Mesendoderm (in vitro differentiated cells): ENCODE results near the gene IL1RL1. TPM values are rescaled to one million over a fixed set of nuclear protein-coding genes. Genes with fewer than 3 reads are reported as not detected.
A peak's percentile ranks its signal among the peaks of the same experiment; 100 is the strongest.

Experiments
- DNase-seq: peaks from one replicate; pipeline ENCODE4 v3.0.0; 2013
- H2AK5ac ChIP-seq: 2 replicates; pipeline ENCODE4 v1.6.1; 2013; ENCODE audit warnings: low read length, inconsistent platforms
- H2BK120ac ChIP-seq: 2 replicates; pipeline ENCODE4 v1.6.1; 2013; ENCODE audit warnings: low read depth, mild to moderate bottlenecking, low read length, moderate library complexity, mixed read lengths
- H2BK15ac ChIP-seq: replicated peaks from 2 replicates; pipeline ENCODE4 v1.6.1; 2013; ENCODE audit warnings: low read depth, mild to moderate bottlenecking, moderate library complexity
- H2BK5ac ChIP-seq: 2 replicates; pipeline ENCODE4 v1.6.1; 2013; ENCODE audit warnings: low read length, inconsistent platforms
- H3K18ac ChIP-seq: 2 replicates; pipeline ENCODE4 v1.6.1; 2013; ENCODE audit warnings: mild to moderate bottlenecking, low read length, mixed read lengths
- H3K23ac ChIP-seq: one replicate; pipeline ENCODE4 v1.6.1; 2013; ENCODE audit warnings: low read length
- H3K27ac ChIP-seq: 2 replicates; pipeline ENCODE4 v1.5.1; 2013; ENCODE audit warnings: low read depth, mild to moderate bottlenecking, inconsistent platforms, low read length, moderate library complexity
- H3K27me3 ChIP-seq: 2 replicates; pipeline ENCODE4 v1.6.1; 2013; ENCODE audit warnings: low read length, control low read depth, mild to moderate bottlenecking, inconsistent platforms; ENCODE audit not compliant: insufficient read depth, poor library complexity
- H3K36me3 ChIP-seq: 2 replicates; pipeline ENCODE4 v1.6.1; 2013; ENCODE audit warnings: low read length, inconsistent platforms; ENCODE audit not compliant: control insufficient read depth, insufficient read depth
- H3K4ac ChIP-seq: one replicate; pipeline ENCODE4 v1.6.1; 2013; ENCODE audit warnings: low read depth, mild to moderate bottlenecking, low read length, moderate library complexity
- H3K4me1 ChIP-seq: 2 replicates; pipeline ENCODE4 v1.6.1; 2013; ENCODE audit warnings: low read depth, low read length, inconsistent platforms; ENCODE audit not compliant: control insufficient read depth
- H3K4me2 ChIP-seq: 2 replicates; pipeline ENCODE4 v1.6.1; 2013; ENCODE audit warnings: low read length
- H3K4me3 ChIP-seq: 2 replicates; pipeline ENCODE4 v1.5.1; 2013; ENCODE audit warnings: mild to moderate bottlenecking, low read length
- H3K56ac ChIP-seq: one replicate; pipeline ENCODE4 v1.6.1; 2013; ENCODE audit warnings: low read length
- H3K79me1 ChIP-seq: 2 replicates; pipeline ENCODE4 v1.6.1; 2013; ENCODE audit warnings: low read length, inconsistent platforms
- H3K79me2 ChIP-seq: 2 replicates; pipeline ENCODE4 v1.6.1; 2013; ENCODE audit warnings: mild to moderate bottlenecking, low read length; ENCODE audit not compliant: control insufficient read depth, insufficient read depth
- H3K9ac ChIP-seq: 2 replicates; pipeline ENCODE4 v1.6.1; 2013; ENCODE audit warnings: low read length, inconsistent platforms
- H4K5ac ChIP-seq: one replicate; pipeline ENCODE4 v1.6.1; 2013; ENCODE audit warnings: low read length
- H4K8ac ChIP-seq: one replicate; pipeline ENCODE4 v1.6.1; 2013; ENCODE audit warnings: low read depth, mild to moderate bottlenecking, control low read depth, low read length, moderate library complexity
- WGBS: extraction: QIAGEN DNeasy Blood & Tissue Kit; methylation state at CpG from one replicate; pipeline ENCODE4 v1.1.7; 2013; ENCODE audit warnings: low lambda C conversion rate, missing lambda C conversion rate; ENCODE audit not compliant: insufficient coverage; ENCODE audit errors: extremely low coverage; 5-methylcytosine and 5-hydroxymethylcytosine counted together
- polyA plus RNA-seq, 2 experiments: library from polyadenylated mRNA; stranded (reverse); fragments of 200-250 nt; gene quantifications; one replicate each; pipeline ENCODE4 v1.2.3, GENCODE V29; 2013

Gene IL1RL1
- polyA plus RNA-seq (2013, experiment 1 of 2): 0.06 TPM
- polyA plus RNA-seq (2013, experiment 2 of 2): 0.03 TPM

DNA sequence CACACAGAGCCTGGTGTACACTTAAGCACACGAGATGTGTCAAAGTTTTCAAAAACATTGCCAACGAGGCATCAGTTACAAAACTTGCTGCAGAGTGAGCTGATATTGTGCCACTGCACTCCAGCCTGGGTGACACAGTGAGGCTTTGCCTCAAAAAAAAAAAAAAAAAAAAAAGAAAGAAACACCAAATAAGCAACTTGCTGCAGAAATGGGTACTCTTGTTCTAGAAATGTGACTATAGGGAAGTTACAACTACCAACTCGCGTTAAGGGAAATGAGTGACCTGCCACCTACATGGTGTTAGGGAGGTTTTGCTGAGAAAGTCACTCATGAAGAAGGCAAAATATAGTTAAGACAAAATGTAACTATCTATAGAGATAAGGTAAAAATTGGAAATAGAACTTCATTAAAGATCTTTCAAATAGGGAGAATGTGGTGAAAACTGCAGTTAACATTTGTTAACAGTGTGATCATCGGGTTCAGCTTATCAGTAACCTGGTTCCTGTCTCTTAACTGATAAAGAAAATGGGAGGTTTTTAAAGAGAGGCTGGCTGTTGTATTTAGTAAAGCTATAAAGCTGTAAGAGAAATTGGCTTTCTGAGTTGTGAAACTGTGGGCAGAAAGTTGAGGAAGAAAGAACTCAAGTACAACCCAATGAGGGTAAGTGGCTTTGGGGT is at the start of gene IL1RL1:
Gene IL1RL1, plus strand, starts transcription at position 600 of the 677 bp plus-strand sequence. CDS start 26,702 bp downstream, outside the sequence.
- no peak within 1 kb of the TSS for H4K8ac ChIP-seq
- no peak within 1 kb of the TSS for H4K5ac ChIP-seq
- no peaks in the 10 kb centered on the region for H3K79me1 ChIP-seq
- no CpG with 5 or more reads among the region's 5 CpGs for WGBS
- no peak within 1 kb of the TSS for H2BK15ac ChIP-seq
- no peak within 1 kb of the TSS for H3K27ac ChIP-seq
- no peak within 1 kb of the TSS for H2AK5ac ChIP-seq
- H3K27me3 ChIP-seq: no peaks in the 10 kb centered on the region
- no peak within 1 kb of the TSS for H2BK120ac ChIP-seq
- no peak within 1 kb of the TSS for H3K23ac ChIP-seq
- H3K4ac ChIP-seq: no peak within 1 kb of the TSS
- H3K79me2 ChIP-seq: no peaks in the 10 kb centered on the region
- no peaks in the 10 kb centered on the region for H3K36me3 ChIP-seq
- peaks cover 2% of the 10 kb centered on the region for H3K4me1 ChIP-seq
- H3K18ac ChIP-seq: no peak within 1 kb of the TSS
- H3K4me3 ChIP-seq: no peak within 1 kb of the TSS
- no peak within 1 kb of the TSS for H3K4me2 ChIP-seq
- H2BK5ac ChIP-seq: peak within 1 kb of the TSS; percentile 35
- DNase-seq: peak; percentile 50
- peak within 1 kb of the TSS; percentile 8 for H3K9ac ChIP-seq
- no peak within 1 kb of the TSS for H3K56ac ChIP-seq

GRCh38 chr2:102262216-102263129 is 48.9 kb upstream of the IL1RL1 start:
- Histone ChIP-seq H3K27me3 (no peaks in the 10 kb centered on the region), H2BK120ac (no peak overlapping the region), H3K4me1 (no peaks in the 10 kb centered on the region), H3K9ac (no peak overlapping the region), H3K27ac (no peak overlapping the region), H3K56ac (no peak overlapping the region), H4K5ac (no peak overlapping the region), H3K23ac (no peak overlapping the region), H2AK5ac (no peak overlapping the region), H3K79me1 (no peaks in the 10 kb centered on the region), H2BK5ac (no peak overlapping the region), H3K79me2 (no peaks in the 10 kb centered on the region), H3K18ac (no peak overlapping the region), H3K4me3 (no peak overlapping the region), H4K8ac (no peak overlapping the region), H2BK15ac (no peak overlapping the region), H3K36me3 (no peaks in the 10 kb centered on the region), H3K4me2 (no peak overlapping the region), H3K4ac (no peak overlapping the region)
- DNase-seq: no peak
- WGBS: no CpG with 5 or more reads among the region's 6 CpGs

DNA sequence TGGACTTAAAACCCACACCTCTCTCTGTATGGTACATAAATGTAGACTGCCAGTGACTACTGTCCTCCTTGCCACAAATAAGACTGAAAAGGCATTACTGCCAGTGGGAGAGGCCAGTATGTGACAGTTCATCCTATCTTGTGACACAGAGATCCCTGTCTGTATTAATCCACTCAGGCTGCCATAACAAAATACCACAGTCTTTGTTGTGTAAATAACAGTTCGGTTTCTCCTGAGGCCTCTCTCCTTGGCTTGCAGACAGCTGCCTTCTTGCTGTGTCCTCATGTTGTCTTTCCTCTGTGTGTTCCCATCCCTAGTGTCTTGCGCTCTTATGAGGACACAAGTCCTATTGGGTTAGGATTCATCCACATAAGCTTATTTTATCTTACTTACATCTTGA is 46.4 kb upstream of the IL1RL1 start:
- Histone ChIP-seq H2BK5ac (no peak overlapping the region), H3K79me1 (no peaks in the 10 kb centered on the region), H4K5ac (no peak overlapping the region), H3K4me3 (no peak overlapping the region), H3K23ac (no peak overlapping the region), H3K27me3 (no peaks in the 10 kb centered on the region), H3K27ac (no peak overlapping the region), H3K36me3 (no peaks in the 10 kb centered on the region), H2AK5ac (no peak overlapping the region), H3K56ac (no peak overlapping the region), H3K4ac (no peak overlapping the region), H3K4me1 (no peaks in the 10 kb centered on the region), H2BK15ac (no peak overlapping the region), H3K18ac (no peak overlapping the region), H3K9ac (no peak overlapping the region), H4K8ac (no peak overlapping the region), H3K79me2 (no peaks in the 10 kb centered on the region), H2BK120ac (no peak overlapping the region), H3K4me2 (no peak overlapping the region)
- WGBS: no CpG with 5 or more reads among the region's 2 CpGs
- no peak for DNase-seq

DNA sequence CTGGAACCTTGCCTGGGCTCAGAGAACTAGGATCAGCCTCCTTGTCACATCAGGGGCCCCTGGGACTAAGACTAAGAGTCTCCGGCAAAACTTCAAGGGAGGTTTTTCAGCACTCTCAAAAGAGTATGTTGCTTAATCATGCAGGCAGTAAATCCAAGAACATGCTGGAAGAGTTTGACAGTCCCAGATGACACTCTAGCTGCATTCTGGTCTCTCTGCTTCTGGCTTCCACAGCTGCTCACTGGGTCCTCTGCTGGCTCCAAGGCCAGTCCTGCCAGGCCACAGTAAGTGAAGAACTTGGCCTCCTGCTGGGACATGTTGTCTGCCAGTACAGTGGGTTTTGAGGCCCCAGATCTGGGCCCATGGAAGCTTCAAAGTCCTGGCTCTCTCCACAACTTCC is 45.2 kb upstream of the IL1RL1 start:
- Histone ChIP-seq H3K18ac (no peak overlapping the region), H3K27me3 (no peaks in the 10 kb centered on the region), H3K27ac (no peak overlapping the region), H3K4me2 (no peak overlapping the region), H3K9ac (no peak overlapping the region), H3K4me3 (no peak overlapping the region), H2BK120ac (no peak overlapping the region), H4K5ac (no peak overlapping the region), H2BK5ac (no peak overlapping the region), H3K23ac (no peak overlapping the region), H4K8ac (no peak overlapping the region), H3K4me1 (no peaks in the 10 kb centered on the region), H2BK15ac (no peak overlapping the region), H3K36me3 (no peaks in the 10 kb centered on the region), H3K79me2 (no peaks in the 10 kb centered on the region), H3K4ac (no peak overlapping the region), H3K56ac (no peak overlapping the region), H3K79me1 (no peaks in the 10 kb centered on the region), H2AK5ac (no peak overlapping the region)
- DNase-seq: no peak
- no CpG with 5 or more reads among the region's 1 CpG for WGBS

GRCh38 chr2:102267774-102268173 is 43.6 kb upstream of the IL1RL1 start:
- WGBS: no CpG with 5 or more reads among the region's 6 CpGs
- Histone ChIP-seq H3K4me2 (no peak overlapping the region), H3K18ac (no peak overlapping the region), H3K9ac (no peak overlapping the region), H2AK5ac (no peak overlapping the region), H3K4ac (no peak overlapping the region), H3K79me2 (no peaks in the 10 kb centered on the region), H3K56ac (no peak overlapping the region), H3K4me3 (no peak overlapping the region), H2BK5ac (no peak overlapping the region), H3K4me1 (no peaks in the 10 kb centered on the region), H4K5ac (no peak overlapping the region), H3K27ac (no peak overlapping the region), H4K8ac (no peak overlapping the region), H3K36me3 (no peaks in the 10 kb centered on the region), H2BK15ac (no peak overlapping the region), H3K27me3 (no peaks in the 10 kb centered on the region), H3K79me1 (no peaks in the 10 kb centered on the region), H3K23ac (no peak overlapping the region), H2BK120ac (no peak overlapping the region)
- DNase-seq: no peak
